Ovary (tissue), 3 donors: Measurements from ENCODE around the gene LMF2.

Experiments
- EP300 ChIP-seq: sonication (generic); formaldehyde crosslinking; IDR thresholded peaks from one replicate; pipeline ENCODE4 v1.6.1; 2017; ENCODE audit warnings: antibody characterized with exemption
- POLR2A ChIP-seq: fragments of 450-650 bp; IDR thresholded peaks from one replicate; pipeline ENCODE4 v1.6.1; 2017; ENCODE audit warnings: antibody characterized with exemption, mild to moderate bottlenecking, moderate library complexity
- TF ChIP-seq, protein P1 (sequence below), 3 donors: fragments of 450-650 bp in 2 of 3; fragments of 200-600 bp in 1 of 3; IDR thresholded peaks; one replicate each; pipeline versions ENCODE4 v1.5.1 to v1.8.0; 2016 to 2022; ENCODE audit warnings: antibody characterized with exemption in 3 of 3, mild to moderate bottlenecking in 1 of 3
- donor health status: DM: no; HTN: no; CAD: no.

DNA sequence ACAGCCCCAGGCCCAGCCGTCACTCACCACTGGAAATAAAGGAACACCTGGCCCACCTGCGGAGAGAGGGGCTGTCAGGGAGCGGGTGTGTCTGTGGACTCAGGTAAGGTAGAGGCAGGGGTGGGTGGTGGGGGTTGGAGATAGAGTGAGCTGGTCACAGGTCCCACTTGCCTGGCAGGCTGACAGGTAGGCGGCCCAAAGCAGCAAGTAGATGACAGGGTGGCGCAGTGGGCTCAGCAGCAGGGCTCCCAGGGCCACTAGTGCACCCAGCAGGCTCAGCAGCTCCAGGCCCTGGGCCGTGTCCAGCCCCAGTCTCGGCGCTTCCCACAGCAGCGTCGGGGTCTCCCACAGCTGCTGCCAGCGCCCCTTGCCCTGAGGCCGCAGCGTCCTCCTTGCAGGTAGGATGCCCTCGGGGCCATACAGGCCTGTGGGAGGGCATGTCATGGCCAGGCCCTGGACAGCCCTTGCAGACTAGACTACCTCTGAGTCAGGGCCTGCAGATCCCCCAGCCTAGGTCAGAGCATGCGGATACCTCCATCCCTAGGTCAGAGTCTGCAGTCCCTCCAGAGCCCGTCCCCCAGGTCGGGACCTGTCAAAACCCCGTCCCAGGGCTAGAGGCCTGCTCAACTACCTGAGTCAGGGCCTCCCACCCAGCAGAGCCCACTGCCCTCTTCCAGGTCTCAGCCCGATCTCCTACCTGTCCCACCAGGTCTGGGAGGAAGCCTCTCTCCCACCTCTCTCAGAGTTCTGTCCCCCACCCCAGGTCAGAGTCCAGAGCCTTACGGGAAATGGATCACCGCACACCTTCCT is 686 bp downstream of the LMF2 start:
- TF ChIP-seq, protein P1, sequence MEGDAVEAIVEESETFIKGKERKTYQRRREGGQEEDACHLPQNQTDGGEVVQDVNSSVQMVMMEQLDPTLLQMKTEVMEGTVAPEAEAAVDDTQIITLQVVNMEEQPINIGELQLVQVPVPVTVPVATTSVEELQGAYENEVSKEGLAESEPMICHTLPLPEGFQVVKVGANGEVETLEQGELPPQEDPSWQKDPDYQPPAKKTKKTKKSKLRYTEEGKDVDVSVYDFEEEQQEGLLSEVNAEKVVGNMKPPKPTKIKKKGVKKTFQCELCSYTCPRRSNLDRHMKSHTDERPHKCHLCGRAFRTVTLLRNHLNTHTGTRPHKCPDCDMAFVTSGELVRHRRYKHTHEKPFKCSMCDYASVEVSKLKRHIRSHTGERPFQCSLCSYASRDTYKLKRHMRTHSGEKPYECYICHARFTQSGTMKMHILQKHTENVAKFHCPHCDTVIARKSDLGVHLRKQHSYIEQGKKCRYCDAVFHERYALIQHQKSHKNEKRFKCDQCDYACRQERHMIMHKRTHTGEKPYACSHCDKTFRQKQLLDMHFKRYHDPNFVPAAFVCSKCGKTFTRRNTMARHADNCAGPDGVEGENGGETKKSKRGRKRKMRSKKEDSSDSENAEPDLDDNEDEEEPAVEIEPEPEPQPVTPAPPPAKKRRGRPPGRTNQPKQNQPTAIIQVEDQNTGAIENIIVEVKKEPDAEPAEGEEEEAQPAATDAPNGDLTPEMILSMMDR (IDR thresholded peaks at IDR 0.05) = peak in 1 of 3 donors; percentile 13
- no peak for TF ChIP-seq EP300
- TF ChIP-seq POLR2A = no peak
